ENCODE measurements around the gene SCN5A.

The SCN5A gene

GRCh38 chr3:38556640-38557358 is 92.7 kb downstream of the SCN5A start:
- DNase-seq = no peak

DNA sequence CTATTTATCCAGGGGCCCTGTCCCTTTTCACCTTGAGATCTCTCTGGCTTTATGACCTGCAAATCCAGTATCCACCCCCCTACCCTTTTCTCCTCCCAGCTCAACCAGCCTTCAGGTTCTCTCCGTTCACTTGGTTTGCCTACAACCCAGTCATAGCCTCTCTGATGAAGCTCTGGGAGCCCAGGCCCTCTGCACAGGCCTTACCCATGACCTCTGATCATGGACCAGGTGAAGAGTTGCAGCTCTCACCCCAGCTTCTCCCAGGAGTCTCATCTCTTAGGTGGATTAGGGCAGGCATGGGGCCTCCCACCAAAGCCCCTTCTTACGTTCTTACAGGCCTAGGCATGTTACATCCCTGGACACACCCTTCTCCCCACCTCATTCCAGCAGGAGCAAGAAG is 93.6 kb downstream of the SCN5A start:
- no peak for DNase-seq

DNA sequence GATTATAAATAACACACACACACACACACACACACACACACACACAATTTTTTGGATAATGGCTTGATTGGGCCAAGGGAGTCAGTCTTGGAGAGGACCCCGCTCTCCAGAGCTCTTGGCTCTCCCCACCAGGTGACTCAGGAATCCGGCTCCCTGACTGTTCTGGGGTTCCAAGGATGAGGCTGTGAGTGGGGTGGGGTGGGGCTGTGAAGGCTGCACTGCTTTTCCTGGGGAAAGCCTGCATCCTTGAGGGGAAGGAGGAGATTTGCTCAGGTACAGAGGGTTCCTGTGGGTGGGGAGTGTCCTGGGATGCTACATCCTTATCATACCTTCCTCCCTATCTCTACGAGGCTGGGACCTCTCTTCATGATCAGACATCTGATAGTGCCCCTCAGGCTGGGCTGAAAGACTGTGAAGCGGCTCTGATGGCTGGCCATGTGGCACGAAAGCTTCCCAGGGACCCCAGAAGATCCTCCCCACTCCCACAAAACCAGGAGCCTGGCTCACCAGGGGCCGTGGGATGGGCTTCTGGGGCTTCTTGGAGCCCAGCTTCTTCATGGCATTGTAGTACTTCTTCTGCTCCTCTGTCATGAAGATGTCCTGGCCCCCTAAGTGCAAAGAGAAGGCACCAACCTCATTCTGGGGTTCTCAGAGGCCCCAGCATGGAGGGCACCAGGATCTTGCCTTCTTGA is 94.2 kb downstream of the SCN5A start:
- no peak for DNase-seq

DNA sequence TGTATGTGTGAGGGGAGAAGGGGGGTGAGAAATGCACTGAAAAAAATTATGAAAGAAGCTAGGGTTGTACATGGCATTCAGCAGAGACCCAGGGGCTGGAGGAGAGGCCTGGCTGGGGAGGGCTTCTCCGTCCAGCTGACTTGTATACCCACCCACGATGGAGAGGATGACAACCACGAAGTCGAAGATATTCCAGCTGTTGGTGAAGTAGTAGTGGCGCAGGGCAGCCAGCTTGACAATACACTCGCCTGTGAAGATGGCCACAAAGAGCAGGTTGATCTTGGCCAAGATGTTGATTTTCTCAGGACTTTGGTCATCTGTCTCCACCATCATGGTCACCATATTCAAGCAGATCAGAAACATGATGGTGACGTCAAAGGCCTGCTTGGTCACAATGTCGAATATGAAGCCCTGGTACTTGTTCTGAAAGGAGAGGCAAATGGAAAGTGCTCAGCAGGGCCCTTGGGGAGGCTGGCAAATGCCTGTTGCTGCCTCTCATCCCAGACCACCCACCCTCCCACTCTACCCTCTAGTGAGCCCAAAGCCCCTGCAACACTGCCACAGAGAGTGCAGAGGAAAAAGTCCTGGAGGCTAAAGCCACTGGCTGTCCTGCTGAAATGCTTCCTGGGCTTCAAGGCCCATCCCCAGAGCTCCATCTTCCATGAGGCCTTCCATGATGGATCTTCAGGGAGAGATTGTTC is 95.2 kb downstream of the SCN5A start:
- DNase-seq = no peak

DNA sequence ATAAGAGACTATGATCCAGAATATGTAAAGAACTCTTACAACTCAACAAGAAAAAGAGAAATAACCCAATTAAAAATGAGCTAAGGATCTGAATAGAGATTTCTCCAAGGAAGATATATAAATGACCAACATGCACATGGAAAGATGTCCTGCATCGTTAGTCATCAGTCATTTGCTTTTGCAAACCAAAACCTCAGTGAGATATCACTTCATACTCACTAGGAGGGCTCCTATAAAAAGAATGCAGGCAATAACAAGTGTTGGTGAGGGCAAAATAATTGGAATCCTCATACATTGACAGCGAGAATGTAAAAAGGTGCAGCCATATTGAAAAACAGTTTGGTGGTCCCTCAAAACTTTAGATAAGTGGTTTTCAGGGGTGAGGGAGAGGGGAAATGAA is 96.4 kb downstream of the SCN5A start:
- DNase-seq = no peak

- no peak for DNase-seq
Observed at GRCh38 chr3:38552364-38552763, 97.1 kb downstream of the SCN5A start.

DNA sequence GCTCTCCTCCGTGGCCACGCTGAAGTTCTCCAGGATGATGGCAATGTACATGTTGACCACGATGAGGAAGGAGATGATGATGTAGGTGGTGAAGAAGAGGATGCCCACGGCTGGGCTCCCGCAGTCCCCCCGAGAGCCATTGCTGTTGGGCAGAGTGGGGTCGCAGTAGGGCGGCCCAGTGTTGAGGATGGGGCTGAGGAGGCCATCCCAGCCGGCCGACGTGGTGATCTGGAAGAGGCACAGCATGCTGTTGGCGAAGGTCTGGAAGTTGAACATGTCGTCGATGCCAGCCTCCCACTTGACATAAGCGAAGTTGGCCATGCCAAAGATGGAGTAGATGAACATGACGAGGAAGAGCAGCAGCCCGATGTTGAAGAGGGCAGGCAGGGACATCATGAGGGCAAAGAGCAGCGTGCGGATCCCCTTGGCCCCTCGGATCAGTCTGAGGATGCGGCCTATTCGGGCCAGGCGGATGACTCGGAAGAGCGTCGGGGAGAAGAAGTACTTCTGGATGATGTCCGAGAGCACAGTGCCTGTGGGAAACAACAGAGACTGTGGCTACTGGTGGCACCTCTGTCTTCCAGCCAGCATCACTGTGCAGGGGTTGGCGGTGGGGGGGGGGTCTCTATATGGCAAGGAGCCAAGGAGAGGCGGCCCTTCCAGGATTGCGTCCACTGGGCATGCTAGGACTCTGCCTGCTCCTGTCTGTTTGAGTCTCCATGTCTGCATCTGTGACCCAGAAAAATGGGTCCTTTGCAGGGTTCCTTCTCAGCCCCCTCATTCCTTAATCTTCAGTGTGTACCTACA is 98.3 kb downstream of the SCN5A start:
- DNase-seq = no peak

DNA sequence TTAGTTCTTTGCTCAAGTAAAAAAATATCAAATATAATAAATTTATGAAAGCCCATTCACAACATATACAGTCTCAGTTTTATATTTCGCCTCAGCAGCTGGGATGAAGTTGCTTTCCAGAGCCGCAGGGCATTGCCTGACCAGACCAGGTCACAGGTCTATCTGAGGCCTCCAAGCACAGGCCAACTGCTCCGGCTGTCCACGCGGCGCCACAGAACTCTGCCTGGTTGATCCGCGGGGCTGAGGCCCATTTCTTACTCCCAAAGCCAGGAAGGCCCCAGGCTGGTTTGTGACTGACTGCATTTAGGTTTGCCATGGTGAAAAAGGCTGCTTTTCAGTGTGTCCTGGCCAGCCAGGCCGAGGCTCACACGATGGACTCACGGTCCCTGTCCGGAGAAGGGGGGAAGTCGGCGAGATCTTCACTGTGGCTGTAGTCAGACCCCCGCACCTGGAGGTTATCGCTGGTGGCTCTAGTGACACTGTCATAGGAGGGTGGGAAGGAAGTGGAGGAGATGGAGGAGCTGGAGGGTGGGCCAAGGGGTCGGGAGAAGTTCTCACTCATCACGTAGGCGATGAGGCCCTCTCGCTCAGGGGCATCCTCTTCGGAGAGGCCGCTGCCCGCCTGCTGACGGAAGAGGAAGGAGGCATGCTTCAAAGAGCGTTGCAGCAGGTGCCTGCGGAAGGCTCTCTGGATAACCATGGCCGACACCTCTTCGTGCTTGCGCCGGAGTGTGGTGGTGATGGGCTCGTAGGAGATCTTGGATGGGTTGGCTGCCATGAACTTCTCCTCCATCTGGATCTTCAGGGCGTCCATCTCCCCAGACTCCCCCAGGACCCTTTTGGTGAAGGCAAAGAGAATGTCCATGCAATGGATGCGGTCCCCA is 99.3 kb downstream of the SCN5A start:
- no peak for DNase-seq

DNA sequence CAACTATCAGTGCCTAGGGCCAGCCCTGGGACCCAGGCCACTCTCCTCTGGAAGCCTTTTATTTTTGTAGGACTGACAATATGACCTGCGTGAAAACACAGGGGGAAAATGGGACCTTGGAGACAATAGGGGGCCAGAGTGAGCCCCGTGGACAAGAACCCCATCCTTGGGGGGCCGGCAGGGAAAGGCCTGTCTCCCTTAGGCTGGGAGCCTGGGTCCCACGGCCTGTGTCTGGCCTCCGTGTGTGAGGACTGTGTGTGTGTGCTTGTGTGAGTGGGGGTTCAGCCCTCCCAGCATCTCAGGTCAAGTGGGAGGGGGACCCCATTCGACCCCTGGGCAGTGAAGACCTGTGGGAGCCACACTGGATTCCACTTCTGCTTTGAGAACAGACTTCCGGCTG is 100.0 kb downstream of the SCN5A start:
- DNase-seq = no peak

DNA sequence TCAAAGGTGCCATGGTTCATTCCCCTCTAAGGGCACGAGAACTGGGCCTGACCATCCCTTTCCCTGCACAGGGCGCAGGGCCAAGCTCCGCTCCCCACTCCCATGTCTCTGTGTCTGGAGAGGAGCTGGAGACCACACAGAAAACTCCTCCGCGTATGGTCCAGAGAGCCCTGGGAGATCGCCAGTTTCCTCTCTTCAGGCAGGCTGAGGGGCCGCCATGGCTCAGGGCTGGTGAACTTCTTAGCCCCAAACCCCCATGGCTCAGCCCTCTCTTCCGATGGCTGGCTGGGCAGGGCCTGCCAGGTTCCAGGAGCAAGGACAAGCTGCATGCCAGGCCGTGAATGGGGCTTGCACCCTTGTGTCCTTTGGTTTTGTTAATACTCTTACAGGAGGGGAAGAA is 100.4 kb downstream of the SCN5A start:
- DNase-seq = no peak

DNA sequence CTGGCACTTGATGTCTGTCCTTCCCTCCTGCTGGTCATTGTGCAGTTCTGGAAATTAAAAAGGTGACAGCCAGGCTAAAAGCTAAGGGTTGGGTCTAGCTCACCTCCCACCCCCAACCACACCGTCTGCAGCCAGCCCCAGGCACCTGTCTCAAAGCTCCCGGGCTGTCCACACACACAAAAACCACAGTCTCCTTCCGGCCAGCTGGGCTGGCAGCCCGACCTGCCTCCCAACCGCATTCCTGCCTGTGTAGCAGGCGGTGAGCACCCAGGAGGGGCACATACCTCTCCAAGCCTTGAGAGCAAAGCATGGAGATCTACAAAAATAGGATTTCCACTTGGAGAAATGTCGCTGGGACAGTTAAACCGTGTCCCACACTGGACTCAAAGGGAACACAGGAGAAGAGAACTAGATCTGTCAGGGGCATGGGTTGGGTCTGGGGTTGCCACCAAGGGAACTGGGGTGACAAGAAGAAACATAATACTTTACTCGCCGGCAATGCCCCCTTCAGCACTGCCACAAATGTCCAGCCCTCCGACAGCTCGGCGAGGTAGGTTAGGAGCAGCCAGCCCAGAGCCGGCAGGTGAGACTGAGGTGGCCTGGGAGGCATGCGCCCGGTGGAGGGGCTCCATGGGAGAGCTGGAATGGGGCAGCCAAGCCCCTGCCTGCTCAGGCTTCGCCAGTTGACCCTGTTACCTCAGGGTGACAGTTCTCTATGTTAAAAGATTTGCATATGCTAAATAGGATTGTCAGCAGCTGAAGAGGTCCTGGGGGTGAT is 101.1 kb downstream of the SCN5A start:
- DNase-seq = no peak

- DNase-seq = no peak
Observed at GRCh38 chr3:38545983-38546382, 103.5 kb downstream of the SCN5A start.

GRCh38 chr3:38545550-38545949 is 103.9 kb downstream of the SCN5A start:
- no peak for DNase-seq

GRCh38 chr3:38544926-38545325 is 104.6 kb downstream of the SCN5A start:
- no peak for DNase-seq

DNA sequence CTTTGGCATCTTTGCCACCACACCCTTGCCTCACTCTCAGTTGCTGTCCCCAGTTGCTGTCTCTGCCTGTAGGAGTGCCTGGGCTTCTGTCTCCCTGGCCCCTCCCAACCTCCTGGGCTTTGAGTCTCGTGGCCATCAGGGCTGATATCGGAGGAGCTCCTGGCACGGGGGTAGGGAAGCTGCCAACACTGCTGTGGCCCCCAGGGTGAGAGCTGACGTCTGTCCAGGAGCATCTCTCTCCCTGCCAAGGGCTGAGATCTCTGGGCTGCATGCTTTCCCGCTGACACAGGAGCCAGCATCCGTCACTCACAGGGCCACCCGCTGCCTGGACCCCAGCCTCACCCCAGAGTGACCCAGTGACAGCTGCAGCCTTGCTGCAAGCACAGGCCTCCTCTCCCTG is 105.9 kb downstream of the SCN5A start:
- no peak for DNase-seq

DNA sequence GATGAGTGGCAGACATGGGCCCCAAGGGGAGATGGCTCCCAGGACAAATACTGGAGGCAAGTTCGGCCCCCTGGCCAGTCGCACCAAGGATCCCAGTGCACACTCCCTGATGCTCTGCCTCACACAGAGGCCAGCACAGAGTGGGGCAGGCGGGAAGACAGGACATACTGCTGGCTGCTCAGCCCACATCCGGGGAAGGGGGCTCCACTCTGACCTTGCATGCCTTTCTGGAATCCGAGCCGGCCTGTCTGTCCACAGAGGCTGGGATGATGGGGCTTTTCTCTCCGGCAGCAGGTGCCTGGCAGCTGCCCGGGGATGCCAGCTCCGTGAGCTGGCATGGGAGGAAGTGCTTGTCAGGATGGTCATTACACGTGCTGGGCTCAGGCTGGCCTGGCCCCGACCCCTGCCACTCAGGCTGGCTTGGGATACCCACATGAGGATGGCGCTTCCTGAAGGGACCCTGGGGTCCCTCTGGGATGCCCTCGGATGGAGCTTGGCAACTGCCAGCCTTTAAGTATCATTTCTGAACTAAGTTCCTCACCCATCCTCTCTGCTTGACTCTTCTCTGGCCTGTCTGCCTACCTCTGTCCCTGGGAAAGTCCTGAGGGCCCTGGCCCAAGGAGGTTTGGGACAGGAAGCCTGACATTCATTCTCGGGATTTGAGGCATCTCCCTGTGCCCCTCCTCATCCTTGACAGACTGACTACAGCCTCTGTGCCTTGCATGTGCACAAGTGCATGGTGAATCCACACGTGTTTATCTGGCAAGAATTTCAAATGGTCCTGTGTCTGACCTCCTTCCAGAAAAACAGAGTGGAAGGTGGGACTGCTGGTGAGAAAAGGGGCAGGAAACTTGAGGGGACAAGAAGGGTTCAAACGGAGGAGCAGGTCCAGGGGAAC is 106.8 kb downstream of the SCN5A start:
- no peak for DNase-seq

GRCh38 chr3:38541806-38542205 is 107.7 kb downstream of the SCN5A start:
- DNase-seq = no peak

DNA sequence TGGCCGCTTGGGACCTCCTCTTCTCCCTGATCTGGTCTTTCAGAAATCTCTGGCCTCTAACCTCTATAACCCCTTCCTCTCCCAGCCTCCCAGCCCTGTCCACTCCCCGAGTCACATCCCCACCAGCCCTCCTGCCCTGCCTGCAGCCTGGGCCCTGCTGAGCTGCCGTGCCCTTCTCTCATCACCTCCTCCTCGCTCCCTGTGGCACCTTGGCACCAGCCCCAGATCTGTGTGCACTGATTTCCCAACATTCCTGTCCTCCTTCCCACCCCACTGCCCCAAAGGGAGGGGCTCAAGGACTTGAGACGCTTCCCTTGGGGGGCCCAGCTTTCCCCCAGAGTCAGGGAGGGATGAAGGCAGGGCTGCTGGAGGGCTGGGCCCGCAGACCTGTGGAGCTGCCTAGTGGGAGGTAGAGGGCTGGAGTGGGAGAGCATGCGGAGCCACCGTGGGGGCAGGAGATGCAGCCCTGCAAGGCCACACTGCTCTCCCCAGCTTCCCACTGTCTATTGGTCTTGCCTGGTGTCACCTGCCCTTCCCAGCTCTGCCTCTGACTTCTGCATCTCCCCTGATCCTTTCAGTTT is 110.6 kb downstream of the SCN5A start:
- no peak for DNase-seq

- no peak for DNase-seq
Observed at GRCh38 chr3:38536671-38537070, 112.8 kb downstream of the SCN5A start.

GRCh38 chr3:38534604-38535003 is 114.9 kb downstream of the SCN5A start:
- no peak for DNase-seq
